ENCODE results near the gene REV3L.

Gene REV3L

GRCh38 chr6:111358454-111358853 lies 124.6 kb downstream of the REV3L start:
- ATAC-seq (replicated peaks; ENCODE audit: extremely low read depth, poor library complexity, severe bottlenecking), result no peak
- DNase-seq (ENCODE audit: low spot score in 2 of 2), result no peak
- Mint-ChIP-seq H3K4me3 (no peak overlapping the region), H3K27me3 (no peaks in the 10 kb centered on the region), H3K36me3 (ENCODE audit: insufficient read depth) (peaks cover 20% of the 10 kb centered on the region), H3K4me1 (no peaks in the 10 kb centered on the region), H3K27ac (ENCODE audit: low read depth) (no peak overlapping the region), H3K9me3 (no peaks in the 10 kb centered on the region)

GRCh38 chr6:111357705-111358104 lies 125.3 kb downstream of the REV3L start:
- Mint-ChIP-seq H3K27ac (ENCODE audit: low read depth) (no peak overlapping the region), H3K36me3 (ENCODE audit: insufficient read depth) (peaks cover 20% of the 10 kb centered on the region), H3K4me1 (no peaks in the 10 kb centered on the region), H3K4me3 (no peak overlapping the region), H3K9me3 (no peaks in the 10 kb centered on the region), H3K27me3 (no peaks in the 10 kb centered on the region)
- no peak for DNase-seq (ENCODE audit: low spot score in 2 of 2)
- no peak for ATAC-seq (replicated peaks; ENCODE audit: extremely low read depth, poor library complexity, severe bottlenecking)

DNA sequence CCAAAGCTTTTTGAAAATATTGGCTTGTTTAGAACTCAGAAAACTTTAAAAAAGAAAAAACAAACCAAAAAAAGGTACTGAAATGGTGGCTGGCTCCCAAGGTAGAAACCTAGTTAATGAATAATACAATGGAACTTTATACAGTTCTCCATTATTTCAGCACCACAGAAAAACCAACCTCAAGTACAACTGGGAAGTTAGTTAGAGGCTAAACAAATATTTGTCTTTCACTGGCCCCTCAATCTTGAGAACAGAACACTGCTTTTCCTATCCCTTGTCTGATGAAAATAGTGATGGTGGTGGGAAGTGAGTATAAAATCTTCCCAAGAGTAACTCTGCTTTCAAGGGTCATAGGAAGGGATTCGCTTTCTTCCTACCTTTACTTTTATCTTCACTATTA lies 126.5 kb downstream of the REV3L start:
- Mint-ChIP-seq H3K27me3 (no peaks in the 10 kb centered on the region), H3K9me3 (no peaks in the 10 kb centered on the region), H3K36me3 (ENCODE audit: insufficient read depth) (peaks cover 20% of the 10 kb centered on the region), H3K4me3 (no peak overlapping the region), H3K27ac (ENCODE audit: low read depth) (no peak overlapping the region), H3K4me1 (no peaks in the 10 kb centered on the region)
- DNase-seq (ENCODE audit: low spot score in 2 of 2) (no peak), ATAC-seq (replicated peaks; ENCODE audit: extremely low read depth, poor library complexity, severe bottlenecking) (no peak)

- no peaks in the 10 kb centered on the region for H3K4me1 Mint-ChIP-seq
- H3K27ac Mint-ChIP-seq (ENCODE audit: low read depth), result no peak overlapping the region
These were observed 128.1 kb downstream of the REV3L start for GRCh38 chr6:111354758-111355555.

GRCh38 chr6:111353912-111354462 lies 129.0 kb downstream of the REV3L start:
- Mint-ChIP-seq H3K27ac (ENCODE audit: low read depth) (no peak overlapping the region), H3K4me1 (no peaks in the 10 kb centered on the region), H3K27me3 (no peaks in the 10 kb centered on the region), H3K36me3 (ENCODE audit: insufficient read depth) (peaks cover 26% of the 10 kb centered on the region), H3K9me3 (no peaks in the 10 kb centered on the region), H3K4me3 (no peak overlapping the region)
- DNase-seq (ENCODE audit: low spot score in 2 of 2) (no peak), ATAC-seq (replicated peaks; ENCODE audit: extremely low read depth, poor library complexity, severe bottlenecking) (no peak)

More at GRCh38 chr6:111354758-111355555, 128.1 kb downstream of the REV3L start:
- Mint-ChIP-seq H3K27me3 (no peaks in the 10 kb centered on the region), H3K36me3 (ENCODE audit: insufficient read depth) (peaks cover 25% of the 10 kb centered on the region), H3K4me3 (no peak overlapping the region), H3K9me3 (no peaks in the 10 kb centered on the region)
- no peak for ATAC-seq (replicated peaks; ENCODE audit: extremely low read depth, poor library complexity, severe bottlenecking)
- DNase-seq (ENCODE audit: low spot score in 2 of 2), result no peak

DNA sequence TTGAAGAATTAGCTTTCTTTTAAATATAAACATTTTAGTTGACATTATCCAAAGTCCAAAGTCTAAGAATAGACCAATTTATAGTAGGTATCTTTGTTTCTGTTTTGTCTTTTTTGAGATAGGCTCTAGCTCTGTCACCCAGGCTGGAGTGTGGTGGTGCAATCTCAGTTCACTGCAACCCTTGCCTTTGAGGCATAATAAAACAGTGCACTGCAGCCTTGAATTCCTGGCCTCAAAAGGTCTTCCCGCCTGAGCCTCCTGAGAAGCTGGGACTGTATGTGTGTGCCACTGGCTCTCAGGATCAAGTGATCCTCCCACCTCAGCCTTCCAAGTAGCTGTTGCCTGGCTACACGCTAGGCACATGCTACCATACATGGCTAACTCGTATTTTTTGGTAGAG lies 135.4 kb downstream of the REV3L start:
- Mint-ChIP-seq H3K27ac (ENCODE audit: low read depth) (no peak overlapping the region), H3K36me3 (ENCODE audit: insufficient read depth) (peaks cover 13% of the 10 kb centered on the region), H3K9me3 (no peaks in the 10 kb centered on the region), H3K4me3 (no peak overlapping the region), H3K4me1 (no peaks in the 10 kb centered on the region), H3K27me3 (no peaks in the 10 kb centered on the region)
- DNase-seq (ENCODE audit: low spot score in 2 of 2), result no peak
- ATAC-seq (replicated peaks; ENCODE audit: extremely low read depth, poor library complexity, severe bottlenecking), result no peak

DNA sequence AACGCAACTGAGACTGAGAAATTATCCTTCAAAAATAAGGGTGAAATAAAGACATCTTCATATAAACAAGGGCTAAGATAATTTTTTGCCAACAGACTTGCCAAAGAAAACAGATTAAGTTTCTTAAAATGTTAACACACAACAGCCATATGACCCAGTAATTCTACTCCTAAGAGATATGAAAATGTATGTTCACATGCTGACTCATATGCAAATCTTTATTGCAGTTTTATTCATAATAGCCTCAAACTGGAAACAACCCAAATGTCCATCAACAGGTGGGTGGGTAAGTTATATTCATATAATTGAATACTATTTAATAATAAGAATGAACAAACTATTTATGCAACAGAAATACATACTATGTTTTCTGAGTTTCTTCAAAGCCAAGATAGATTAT lies 140.1 kb downstream of the REV3L start:
- Mint-ChIP-seq H3K4me1 (peaks cover 8% of the 10 kb centered on the region), H3K27ac (ENCODE audit: low read depth) (no peak overlapping the region), H3K27me3 (no peaks in the 10 kb centered on the region), H3K4me3 (no peak overlapping the region), H3K36me3 (ENCODE audit: insufficient read depth) (peaks cover 14% of the 10 kb centered on the region), H3K9me3 (no peaks in the 10 kb centered on the region)
- DNase-seq (ENCODE audit: low spot score in 2 of 2) (no peak), ATAC-seq (replicated peaks; ENCODE audit: extremely low read depth, poor library complexity, severe bottlenecking) (no peak)

- Mint-ChIP-seq H3K27ac (ENCODE audit: low read depth) (no peak overlapping the region), H3K4me1 (peaks cover 8% of the 10 kb centered on the region), H3K9me3 (no peaks in the 10 kb centered on the region), H3K27me3 (no peaks in the 10 kb centered on the region), H3K4me3 (no peak overlapping the region), H3K36me3 (ENCODE audit: insufficient read depth) (peaks cover 14% of the 10 kb centered on the region)
- DNase-seq (ENCODE audit: low spot score in 2 of 2) (no peak), ATAC-seq (replicated peaks; ENCODE audit: extremely low read depth, poor library complexity, severe bottlenecking) (no peak)
These were observed 143.7 kb downstream of the REV3L start for GRCh38 chr6:111339294-111339693.

DNA sequence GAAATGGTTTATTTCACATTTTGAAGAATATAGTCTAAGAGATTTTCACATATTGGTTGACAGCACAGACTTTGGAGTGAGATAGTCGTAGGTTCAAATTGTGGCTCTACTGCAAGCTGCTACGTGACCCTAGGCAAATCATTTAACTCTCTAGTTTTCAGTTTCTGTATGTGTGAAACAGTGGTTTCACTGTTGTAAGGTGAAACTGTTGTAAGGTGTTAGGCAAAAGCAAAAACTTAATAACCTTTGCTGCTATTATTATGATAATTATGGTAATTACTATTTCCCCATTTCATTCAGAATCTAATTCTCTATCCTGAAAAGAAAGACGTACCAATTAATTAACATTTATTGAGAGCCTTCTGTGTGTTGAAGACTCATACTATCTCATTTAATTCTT lies 144.2 kb downstream of the REV3L start:
- H3K9me3 Mint-ChIP-seq, result no peaks in the 10 kb centered on the region
- no peak overlapping the region for H3K27ac Mint-ChIP-seq (ENCODE audit: low read depth)
- H3K27me3 Mint-ChIP-seq, result no peaks in the 10 kb centered on the region
- H3K36me3 Mint-ChIP-seq (ENCODE audit: insufficient read depth), result peaks cover 13% of the 10 kb centered on the region
- peaks cover 8% of the 10 kb centered on the region for H3K4me1 Mint-ChIP-seq
- ATAC-seq (replicated peaks; ENCODE audit: extremely low read depth, poor library complexity, severe bottlenecking) (no peak), DNase-seq (ENCODE audit: low spot score in 2 of 2) (no peak)
- H3K4me3 Mint-ChIP-seq, result no peak overlapping the region

DNA sequence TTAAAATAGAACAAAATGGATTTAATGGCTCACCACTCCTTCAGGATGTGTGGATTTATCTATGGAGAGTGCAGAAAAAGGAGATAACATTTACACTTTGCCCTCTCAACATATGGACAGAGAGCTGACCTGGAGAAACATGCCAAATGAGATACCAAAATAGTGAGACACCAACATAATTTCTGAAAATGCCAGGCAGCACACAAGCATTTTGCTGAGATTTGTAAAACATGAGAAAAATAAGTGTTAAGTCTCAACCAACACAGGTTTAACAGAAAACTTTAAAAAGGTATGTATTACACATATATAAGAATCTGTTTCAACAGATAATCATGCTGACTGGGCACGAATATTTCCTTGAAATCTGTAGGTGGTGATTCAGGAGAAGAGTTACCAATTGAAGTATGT lies 145.2 kb downstream of the REV3L start:
- H3K27me3 Mint-ChIP-seq, result no peaks in the 10 kb centered on the region
- no peak overlapping the region for H3K4me3 Mint-ChIP-seq

GRCh38 chr6:111329882-111330633 lies 153.0 kb downstream of the REV3L start:
- Mint-ChIP-seq H3K4me1 (no peaks in the 10 kb centered on the region), H3K9me3 (no peaks in the 10 kb centered on the region), H3K27ac (ENCODE audit: low read depth) (no peak overlapping the region), H3K4me3 (no peak overlapping the region), H3K27me3 (no peaks in the 10 kb centered on the region), H3K36me3 (ENCODE audit: insufficient read depth) (peaks cover 16% of the 10 kb centered on the region)
- no peak for ATAC-seq (replicated peaks; ENCODE audit: extremely low read depth, poor library complexity, severe bottlenecking)
- DNase-seq (ENCODE audit: low spot score in 2 of 2), result no peak

More for the DNA sequence above, 145.2 kb downstream of the REV3L start:
- Mint-ChIP-seq H3K4me1 (peaks cover 8% of the 10 kb centered on the region), H3K36me3 (ENCODE audit: insufficient read depth) (peaks cover 16% of the 10 kb centered on the region), H3K27ac (ENCODE audit: low read depth) (no peak overlapping the region), H3K9me3 (no peaks in the 10 kb centered on the region)
- ATAC-seq (replicated peaks; ENCODE audit: extremely low read depth, poor library complexity, severe bottlenecking), result no peak
- no peak for DNase-seq (ENCODE audit: low spot score in 2 of 2)

DNA sequence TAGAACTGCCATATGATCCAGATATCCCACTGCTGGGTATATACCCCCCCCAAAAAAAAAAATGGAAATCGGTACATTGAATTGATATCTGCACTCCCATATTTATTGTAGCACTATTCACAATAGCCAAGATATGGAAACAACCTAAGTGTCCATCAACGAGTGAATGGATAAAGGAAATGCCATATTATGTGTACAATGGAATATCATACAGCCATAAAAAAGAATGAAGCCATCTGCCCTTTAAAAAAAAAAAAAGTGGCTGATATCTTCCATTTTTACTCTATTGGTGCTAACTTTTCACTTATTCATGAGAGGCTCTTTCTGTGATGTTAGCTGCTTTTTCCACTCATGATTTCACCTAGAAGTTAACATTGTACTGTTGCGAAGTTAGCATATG lies 156.5 kb downstream of the REV3L start:
- Mint-ChIP-seq H3K4me1 (no peaks in the 10 kb centered on the region), H3K36me3 (ENCODE audit: insufficient read depth) (peaks cover 15% of the 10 kb centered on the region), H3K9me3 (no peaks in the 10 kb centered on the region), H3K27me3 (no peaks in the 10 kb centered on the region), H3K4me3 (no peak overlapping the region), H3K27ac (ENCODE audit: low read depth) (no peak overlapping the region)
- ATAC-seq (replicated peaks; ENCODE audit: extremely low read depth, poor library complexity, severe bottlenecking) (no peak), DNase-seq (ENCODE audit: low spot score in 2 of 2) (no peak)

DNA sequence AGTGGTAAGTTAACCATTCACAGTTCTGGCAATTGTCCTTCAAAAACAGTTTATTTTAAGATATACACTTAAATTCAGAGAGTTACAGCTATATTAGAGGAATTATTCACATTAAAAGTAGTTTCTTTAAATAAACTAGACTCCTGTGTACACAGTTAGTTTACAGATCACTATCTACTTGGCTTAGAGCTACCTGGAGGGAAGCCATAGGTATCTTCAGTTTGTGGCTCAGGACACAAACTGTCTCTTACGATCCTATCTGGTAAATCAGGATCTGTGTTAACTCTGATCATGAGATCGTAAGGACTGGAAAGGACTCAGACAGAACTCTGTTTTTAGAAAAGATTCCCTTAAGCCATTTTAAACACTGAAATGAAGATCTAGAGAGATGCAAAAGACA lies 160.9 kb downstream of the REV3L start:
- Mint-ChIP-seq H3K9me3 (no peaks in the 10 kb centered on the region), H3K4me1 (no peaks in the 10 kb centered on the region), H3K36me3 (ENCODE audit: insufficient read depth) (peaks cover 12% of the 10 kb centered on the region), H3K4me3 (no peak overlapping the region), H3K27ac (ENCODE audit: low read depth) (no peak overlapping the region), H3K27me3 (no peaks in the 10 kb centered on the region)
- DNase-seq (ENCODE audit: low spot score in 2 of 2) (no peak), ATAC-seq (replicated peaks; ENCODE audit: extremely low read depth, poor library complexity, severe bottlenecking) (no peak)
